MM.1S (cell line): ENCODE measurements around the gene AGPS.

Experiments used
- DNase-seq: peaks from one replicate; pipeline ENCODE4 v3.0.0-alpha.2; 2015
- H2AFZ ChIP-seq: fragments of 300-600 bp; sonication (generic); 2 replicates; pipeline ENCODE4 v1.6.0; 2016; ENCODE audit warnings: antibody characterized with exemption, low read length
- H3F3A ChIP-seq: fragments of 300-600 bp; sonication (generic); 2 replicates; pipeline ENCODE4 v1.6.1; 2016; ENCODE audit warnings: mild to moderate bottlenecking, antibody characterized with exemption, low read length, moderate library complexity, mixed read lengths; ENCODE audit not compliant: insufficient read depth
- H3K27ac ChIP-seq: fragments of 300-600 bp; sonication (generic); 2 replicates; pipeline ENCODE4 v1.5.1; 2016; ENCODE audit warnings: mild to moderate bottlenecking, low read length
- H3K27me3 ChIP-seq: fragments of 300-600 bp; sonication (generic); replicated peaks from 2 replicates; pipeline ENCODE4 v1.6.0; 2016; ENCODE audit warnings: low read length; ENCODE audit not compliant: insufficient read depth
- H3K36me3 ChIP-seq: fragments of 300-600 bp; sonication (generic); replicated peaks from 2 replicates; pipeline ENCODE4 v1.6.1; 2016; ENCODE audit warnings: mild to moderate bottlenecking, low read length, mixed read lengths; ENCODE audit not compliant: insufficient read depth
- H3K4me1 ChIP-seq: fragments of 300-600 bp; sonication (generic); 2 replicates; pipeline ENCODE4 v1.6.1; 2016; ENCODE audit warnings: low read length, mixed read lengths
- H3K4me2 ChIP-seq: fragments of 300-600 bp; sonication (generic); 2 replicates; pipeline ENCODE4 v1.6.0; 2016; ENCODE audit warnings: low read depth, low read length
- H3K4me3 ChIP-seq: fragments of 300-600 bp; sonication (generic); 2 replicates; pipeline ENCODE4 v1.5.1; 2016; ENCODE audit warnings: low read length, mixed read lengths
- H3K79me2 ChIP-seq: fragments of 300-600 bp; sonication (generic); 2 replicates; pipeline ENCODE4 v1.6.1; 2016; ENCODE audit warnings: mixed run types, low read length, mixed read lengths
- H3K9ac ChIP-seq: fragments of 300-600 bp; sonication (generic); 2 replicates; pipeline ENCODE4 v1.6.1; 2016; ENCODE audit warnings: low read length, mixed read lengths
- H3K9me2 ChIP-seq: fragments of 300-600 bp; sonication (generic); replicated peaks from 2 replicates; pipeline ENCODE4 v1.6.1; 2016; ENCODE audit warnings: mild to moderate bottlenecking, low read length, mixed read lengths; ENCODE audit not compliant: insufficient read depth
- H3K9me3 ChIP-seq: fragments of 300-600 bp; sonication (generic); replicated peaks from 2 replicates; pipeline ENCODE4 v1.6.1; 2016; ENCODE audit warnings: mild to moderate bottlenecking, low read length, mixed read lengths; ENCODE audit not compliant: insufficient read depth
- H4K20me1 ChIP-seq: fragments of 300-600 bp; sonication (generic); 2 replicates; pipeline ENCODE4 v1.6.1; 2016; ENCODE audit warnings: mild to moderate bottlenecking, low read length, moderate library complexity, mixed read lengths; ENCODE audit not compliant: insufficient read depth
- CTCF ChIP-seq: fragments of 300-600 bp; sonication (generic); IDR thresholded peaks from 2 replicates; pipeline ENCODE4 v1.5.1; 2016; ENCODE audit warnings: antibody characterized with exemption, low read length, mixed read lengths
- EZH2 ChIP-seq: fragments of 300-600 bp; sonication (generic); optimal IDR thresholded peaks from 2 replicates; pipeline ENCODE3; 2017; ENCODE audit warnings: low read depth, mild to moderate bottlenecking, antibody characterized with exemption, low read length, mixed read lengths
- EZH2phosphoT487 ChIP-seq: fragments of 300-600 bp; sonication (generic); IDR thresholded peaks from 2 replicates; pipeline ENCODE4 v1.6.1; 2018; ENCODE audit warnings: antibody characterized with exemption, low read length

The AGPS gene

GRCh38 chr2:177533253-177533652, 140.7 kb downstream of the AGPS start:
- no peaks in the 10 kb centered on the region for H3K4me1 ChIP-seq
- no peak for TF ChIP-seq EZH2phosphoT487
- TF ChIP-seq CTCF: no peak
- TF ChIP-seq EZH2: no peak
- H2AFZ ChIP-seq: no peak overlapping the region
- no peaks in the 10 kb centered on the region for H4K20me1 ChIP-seq
- no peaks in the 10 kb centered on the region for H3K79me2 ChIP-seq
- no peak overlapping the region for H3K27ac ChIP-seq
- H3F3A ChIP-seq: no peaks in the 10 kb centered on the region
- no peak overlapping the region for H3K9ac ChIP-seq
- DNase-seq: no peak
- H3K4me2 ChIP-seq: no peak overlapping the region
- no peaks in the 10 kb centered on the region for H3K9me2 ChIP-seq
- H3K27me3 ChIP-seq: no peaks in the 10 kb centered on the region
- H3K4me3 ChIP-seq: no peak overlapping the region
- H3K36me3 ChIP-seq: no peaks in the 10 kb centered on the region
- no peaks in the 10 kb centered on the region for H3K9me3 ChIP-seq

GRCh38 chr2:177535000-177535399, 142.4 kb downstream of the AGPS start:
- Histone ChIP-seq H3K27ac (no peak overlapping the region), H3F3A (no peaks in the 10 kb centered on the region), H3K36me3 (no peaks in the 10 kb centered on the region), H3K9me3 (no peaks in the 10 kb centered on the region), H3K4me1 (no peaks in the 10 kb centered on the region), H3K27me3 (no peaks in the 10 kb centered on the region), H3K4me3 (no peak overlapping the region), H2AFZ (no peak overlapping the region), H4K20me1 (no peaks in the 10 kb centered on the region), H3K79me2 (no peaks in the 10 kb centered on the region), H3K9me2 (no peaks in the 10 kb centered on the region), H3K9ac (no peak overlapping the region), H3K4me2 (no peak overlapping the region)
- TF ChIP-seq EZH2phosphoT487 (no peak), CTCF (no peak), EZH2 (no peak)
- no peak for DNase-seq

- no peaks in the 10 kb centered on the region for H3K79me2 ChIP-seq
- no peaks in the 10 kb centered on the region for H4K20me1 ChIP-seq
- no peak overlapping the region for H3K9ac ChIP-seq
- no peak overlapping the region for H3K4me3 ChIP-seq
- no peak overlapping the region for H3K27ac ChIP-seq
- peaks cover 5% of the 10 kb centered on the region; the same call in 1 of the 2 replicates for H3K4me1 ChIP-seq
- no peaks in the 10 kb centered on the region for H3F3A ChIP-seq
- no peak for TF ChIP-seq EZH2phosphoT487
- TF ChIP-seq EZH2: no peak
- no peak for TF ChIP-seq CTCF
- H3K27me3 ChIP-seq: no peaks in the 10 kb centered on the region
- no peak for DNase-seq
- no peaks in the 10 kb centered on the region for H3K36me3 ChIP-seq
- H3K4me2 ChIP-seq: no peak overlapping the region
- H2AFZ ChIP-seq: no peak overlapping the region
- H3K9me3 ChIP-seq: no peaks in the 10 kb centered on the region
- H3K9me2 ChIP-seq: no peaks in the 10 kb centered on the region
Measured at GRCh38 chr2:177535958-177536504, 143.5 kb downstream of the AGPS start.
